ENCODE results near the gene KCTD2. TPM values are rescaled to one million over a fixed set of nuclear protein-coding genes. Genes with fewer than 3 reads are reported as not detected.
A peak's percentile ranks its signal among the peaks of the same experiment; 100 is the strongest.

The KCTD2 gene
- total RNA-seq, 1 experiment from 2014 or later, result 34.9 TPM

DNA sequence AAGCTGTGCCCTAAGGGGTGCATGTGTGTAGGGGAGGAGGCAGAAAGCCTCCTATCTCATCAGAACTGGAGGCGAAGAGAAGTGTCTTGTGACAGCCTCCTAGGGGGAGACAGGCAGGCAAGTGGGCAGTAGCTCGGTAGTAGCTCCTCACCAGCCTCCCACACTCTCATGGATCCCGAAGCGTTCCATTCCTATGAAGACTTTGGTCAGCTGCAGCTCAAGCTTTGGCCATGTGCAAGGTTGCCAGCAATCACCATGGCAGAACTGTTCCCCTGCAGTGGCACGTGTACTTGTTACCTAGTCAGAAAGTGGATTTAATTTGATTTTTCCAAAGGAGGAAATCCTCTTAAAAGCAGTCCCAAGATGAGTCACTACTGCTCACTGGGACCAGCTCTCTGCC is 27.9 kb upstream of the KCTD2 start:
- Histone ChIP-seq H3K4me1 (ENCODE audit: control insufficient read depth, insufficient read depth, low read length) (no peaks in the 10 kb centered on the region), H3K4me3 (ENCODE audit: low read depth in 2 of 2, low read length in 2 of 2) (no peak overlapping the region), H3K27ac (ENCODE audit: low read length) (no peak overlapping the region), H3K9me3 (ENCODE audit: control insufficient read depth, insufficient read depth, low read depth, low read length) (no peaks in the 10 kb centered on the region), H3K36me3 (ENCODE audit: control insufficient read depth, insufficient read depth, low read length) (peaks cover 2% of the 10 kb centered on the region; the same call in 1 of the 2 replicates), H3K27me3 (ENCODE audit: control insufficient read depth, insufficient read depth, low read length) (no peaks in the 10 kb centered on the region)
- POLR2A ChIA-PET, result interaction anchor here (0.6 kb wide), 1 partner anchor 22 kb away, joined by 3 read pairs; no protein-coding TSS in a partner anchor
- peak; percentile 14; the same call in 1 of the 2 replicates for ATAC-seq
- intact Hi-C loops (cut with micrococcal nuclease; ENCODE audit: unreplicated experiment) (no loop called here), in situ Hi-C loops (cut with HindIII; ENCODE audit: low pct_unique_long_range_greater_than_20kb, low sequenced_read_pairs) (no loop called here)
- BruUV-seq (replicated peaks), result no TSS peak
- no peak for DNase-seq (ENCODE audit: low read depth, low spot score)
- no peak for TF ChIP-seq POLR2AphosphoS5 (IDR thresholded peaks at IDR 0.05; ENCODE audit: low read depth, low read length)
- TF ChIP-seq, protein P1, sequence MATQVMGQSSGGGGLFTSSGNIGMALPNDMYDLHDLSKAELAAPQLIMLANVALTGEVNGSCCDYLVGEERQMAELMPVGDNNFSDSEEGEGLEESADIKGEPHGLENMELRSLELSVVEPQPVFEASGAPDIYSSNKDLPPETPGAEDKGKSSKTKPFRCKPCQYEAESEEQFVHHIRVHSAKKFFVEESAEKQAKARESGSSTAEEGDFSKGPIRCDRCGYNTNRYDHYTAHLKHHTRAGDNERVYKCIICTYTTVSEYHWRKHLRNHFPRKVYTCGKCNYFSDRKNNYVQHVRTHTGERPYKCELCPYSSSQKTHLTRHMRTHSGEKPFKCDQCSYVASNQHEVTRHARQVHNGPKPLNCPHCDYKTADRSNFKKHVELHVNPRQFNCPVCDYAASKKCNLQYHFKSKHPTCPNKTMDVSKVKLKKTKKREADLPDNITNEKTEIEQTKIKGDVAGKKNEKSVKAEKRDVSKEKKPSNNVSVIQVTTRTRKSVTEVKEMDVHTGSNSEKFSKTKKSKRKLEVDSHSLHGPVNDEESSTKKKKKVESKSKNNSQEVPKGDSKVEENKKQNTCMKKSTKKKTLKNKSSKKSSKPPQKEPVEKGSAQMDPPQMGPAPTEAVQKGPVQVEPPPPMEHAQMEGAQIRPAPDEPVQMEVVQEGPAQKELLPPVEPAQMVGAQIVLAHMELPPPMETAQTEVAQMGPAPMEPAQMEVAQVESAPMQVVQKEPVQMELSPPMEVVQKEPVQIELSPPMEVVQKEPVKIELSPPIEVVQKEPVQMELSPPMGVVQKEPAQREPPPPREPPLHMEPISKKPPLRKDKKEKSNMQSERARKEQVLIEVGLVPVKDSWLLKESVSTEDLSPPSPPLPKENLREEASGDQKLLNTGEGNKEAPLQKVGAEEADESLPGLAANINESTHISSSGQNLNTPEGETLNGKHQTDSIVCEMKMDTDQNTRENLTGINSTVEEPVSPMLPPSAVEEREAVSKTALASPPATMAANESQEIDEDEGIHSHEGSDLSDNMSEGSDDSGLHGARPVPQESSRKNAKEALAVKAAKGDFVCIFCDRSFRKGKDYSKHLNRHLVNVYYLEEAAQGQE (IDR thresholded peaks at IDR 0.05; ENCODE audit: insufficient read depth in 1 of 2, low read depth in 2 of 2, low read length in 1 of 2), result no peak
- no peak for TF ChIP-seq TCF7L2 (IDR thresholded peaks at IDR 0.05; ENCODE audit: low read depth, low read length)
- TF ChIP-seq, protein P2, sequence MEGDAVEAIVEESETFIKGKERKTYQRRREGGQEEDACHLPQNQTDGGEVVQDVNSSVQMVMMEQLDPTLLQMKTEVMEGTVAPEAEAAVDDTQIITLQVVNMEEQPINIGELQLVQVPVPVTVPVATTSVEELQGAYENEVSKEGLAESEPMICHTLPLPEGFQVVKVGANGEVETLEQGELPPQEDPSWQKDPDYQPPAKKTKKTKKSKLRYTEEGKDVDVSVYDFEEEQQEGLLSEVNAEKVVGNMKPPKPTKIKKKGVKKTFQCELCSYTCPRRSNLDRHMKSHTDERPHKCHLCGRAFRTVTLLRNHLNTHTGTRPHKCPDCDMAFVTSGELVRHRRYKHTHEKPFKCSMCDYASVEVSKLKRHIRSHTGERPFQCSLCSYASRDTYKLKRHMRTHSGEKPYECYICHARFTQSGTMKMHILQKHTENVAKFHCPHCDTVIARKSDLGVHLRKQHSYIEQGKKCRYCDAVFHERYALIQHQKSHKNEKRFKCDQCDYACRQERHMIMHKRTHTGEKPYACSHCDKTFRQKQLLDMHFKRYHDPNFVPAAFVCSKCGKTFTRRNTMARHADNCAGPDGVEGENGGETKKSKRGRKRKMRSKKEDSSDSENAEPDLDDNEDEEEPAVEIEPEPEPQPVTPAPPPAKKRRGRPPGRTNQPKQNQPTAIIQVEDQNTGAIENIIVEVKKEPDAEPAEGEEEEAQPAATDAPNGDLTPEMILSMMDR (IDR thresholded peaks at IDR 0.05), result no peak
- TF ChIP-seq SIN3A (IDR thresholded peaks at IDR 0.05; ENCODE audit: borderline replicate concordance, insufficient read depth, low read depth, low read length), result no peak
- CTCF ChIA-PET, result interaction anchor here (0.6 to 0.7 kb wide), 2 partner anchors 57 to 1528 kb away, joined by 4 to 5 read pairs; no protein-coding TSS in a partner anchor

DNA sequence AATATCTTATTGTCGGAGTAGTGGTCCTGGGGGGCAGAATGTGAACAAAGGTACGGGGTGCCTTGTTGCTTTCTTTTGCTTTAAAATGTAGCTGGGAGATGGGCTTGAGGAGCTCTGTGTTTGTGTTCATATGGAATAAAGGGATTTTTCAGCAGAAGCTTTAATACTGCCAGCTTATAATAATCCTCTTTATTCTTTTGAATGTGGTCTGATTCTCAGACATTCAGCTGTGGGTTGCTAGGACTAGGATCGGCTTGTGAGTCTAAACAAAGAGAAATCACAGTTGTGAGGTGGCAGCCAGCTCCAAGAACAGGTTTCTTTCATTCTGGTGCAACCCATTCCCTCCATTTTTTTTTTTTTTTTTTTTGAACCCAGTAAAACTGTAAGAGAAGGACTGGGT is 27.3 kb upstream of the KCTD2 start:
- Histone ChIP-seq H3K36me3 (ENCODE audit: control insufficient read depth, insufficient read depth, low read length) (peaks cover 2% of the 10 kb centered on the region; the same call in 1 of the 2 replicates), H3K27ac (ENCODE audit: low read length) (no peak overlapping the region), H3K27me3 (ENCODE audit: control insufficient read depth, insufficient read depth, low read length) (no peaks in the 10 kb centered on the region), H3K9me3 (ENCODE audit: control insufficient read depth, insufficient read depth, low read depth, low read length) (no peaks in the 10 kb centered on the region), H3K4me1 (ENCODE audit: control insufficient read depth, insufficient read depth, low read length) (no peaks in the 10 kb centered on the region), H3K4me3 (ENCODE audit: low read depth in 2 of 2, low read length in 2 of 2) (no peak overlapping the region)
- ATAC-seq (no peak), DNase-seq (ENCODE audit: low read depth, low spot score) (no peak)
- TF ChIP-seq TCF7L2 (IDR thresholded peaks at IDR 0.05; ENCODE audit: low read depth, low read length), result no peak
- TF ChIP-seq POLR2AphosphoS5 (IDR thresholded peaks at IDR 0.05; ENCODE audit: low read depth, low read length), result no peak
- TF ChIP-seq, protein P2 (IDR thresholded peaks at IDR 0.05), result no peak
- no peak for TF ChIP-seq SIN3A (IDR thresholded peaks at IDR 0.05; ENCODE audit: borderline replicate concordance, insufficient read depth, low read depth, low read length)
- TF ChIP-seq, protein P1 (IDR thresholded peaks at IDR 0.05; ENCODE audit: insufficient read depth in 1 of 2, low read depth in 2 of 2, low read length in 1 of 2), result no peak
- BruUV-seq (replicated peaks), result no TSS peak
- in situ Hi-C loops (cut with HindIII; ENCODE audit: low pct_unique_long_range_greater_than_20kb, low sequenced_read_pairs) (no loop called here), intact Hi-C loops (cut with micrococcal nuclease; ENCODE audit: unreplicated experiment) (no loop called here)
- ChIA-PET POLR2A (interaction anchor here (0.6 kb wide), 1 partner anchor 113 kb away, joined by 12 read pairs; no protein-coding TSS in a partner anchor), CTCF (interaction anchor here (0.6 to 0.7 kb wide), 2 partner anchors 58 to 1529 kb away, joined by 4 to 5 read pairs; no protein-coding TSS in a partner anchor)

Data from Panc1 (cell line).